Mucosa of rectum (tissue), 2 donors: ENCODE results near the gene HECW1.

ENCODE experiments used
- H3K27ac ChIP-seq, 2 donors: one replicate each; pipeline ENCODE4 v1.7.0; 2013; ENCODE audit warnings: inconsistent platforms in 2 of 2, low read depth in 2 of 2, low read length in 2 of 2
- H3K27me3 ChIP-seq, 2 donors: one replicate each; pipeline ENCODE4 v1.7.0; 2013; ENCODE audit warnings: low read length in 2 of 2; ENCODE audit not compliant: control insufficient read depth in 2 of 2, insufficient read depth in 2 of 2
- H3K36me3 ChIP-seq, 2 donors: one replicate each; pipeline ENCODE4 v1.7.0; 2013; ENCODE audit warnings: low read length in 2 of 2; ENCODE audit not compliant: control insufficient read depth in 2 of 2, insufficient read depth in 2 of 2
- H3K4me1 ChIP-seq, 2 donors: one replicate each; pipeline ENCODE4 v1.7.0; 2013; ENCODE audit warnings: low read length in 2 of 2, mild to moderate bottlenecking in 1 of 2; ENCODE audit not compliant: control insufficient read depth in 2 of 2, insufficient read depth in 2 of 2
- H3K4me3 ChIP-seq, 2 donors: one replicate each; pipeline ENCODE4 v1.7.0; 2013; ENCODE audit warnings: low read length in 2 of 2
- H3K9ac ChIP-seq, 2 donors: one replicate each; pipeline ENCODE4 v1.7.0; 2013; ENCODE audit warnings: low read length in 2 of 2, low read depth in 1 of 2, mild to moderate bottlenecking in 1 of 2
- H3K9me3 ChIP-seq, 2 donors: one replicate each; pipeline ENCODE4 v1.7.0; 2013; ENCODE audit warnings: low read length in 2 of 2; ENCODE audit not compliant: control insufficient read depth in 2 of 2
- donor health status: healthy.
- donor health status: Normal muscosa, but diverticular disease.

The HECW1 gene

GRCh38 chr7:43083106-43083505 is 29.3 kb upstream of the HECW1 start:
- H3K27me3 ChIP-seq: no peaks in the 10 kb centered on the region
- no peak overlapping the region for H3K9ac ChIP-seq

GRCh38 chr7:43085017-43085416 is 27.4 kb upstream of the HECW1 start:
- Histone ChIP-seq H3K36me3 (no peaks in the 10 kb centered on the region), H3K4me3 (no peak overlapping the region), H3K27me3 (no peaks in the 10 kb centered on the region), H3K4me1 (no peaks in the 10 kb centered on the region), H3K9ac (no peak overlapping the region), H3K27ac (no peak overlapping the region), H3K9me3 (no peaks in the 10 kb centered on the region)

More at GRCh38 chr7:43083106-43083505, 29.3 kb upstream of the HECW1 start:
- no peaks in the 10 kb centered on the region for H3K4me1 ChIP-seq
- H3K4me3 ChIP-seq: no peak overlapping the region
- no peak overlapping the region for H3K27ac ChIP-seq
- H3K9me3 ChIP-seq: no peaks in the 10 kb centered on the region
- H3K36me3 ChIP-seq: no peaks in the 10 kb centered on the region

DNA sequence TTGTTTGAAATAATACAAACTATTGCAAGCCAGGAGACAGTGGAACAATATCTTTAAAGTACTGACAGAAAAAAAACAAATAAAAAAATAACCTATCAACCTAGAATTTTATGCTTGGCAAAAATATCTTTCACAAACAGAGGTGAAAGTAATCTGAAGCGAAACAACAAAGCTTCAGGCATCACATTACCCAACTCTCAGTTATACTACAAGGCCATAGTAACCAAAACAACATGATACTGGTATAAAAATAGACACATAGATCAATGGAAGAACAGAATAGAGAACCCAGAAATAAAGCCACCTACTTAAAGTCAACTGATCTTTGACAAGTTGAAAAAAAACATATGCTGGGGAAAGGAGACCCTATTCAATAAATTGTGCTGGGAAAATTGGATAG is 26.5 kb upstream of the HECW1 start:
- Histone ChIP-seq H3K9me3 (no peaks in the 10 kb centered on the region), H3K36me3 (no peaks in the 10 kb centered on the region), H3K27me3 (no peaks in the 10 kb centered on the region), H3K27ac (no peak overlapping the region), H3K4me3 (no peak overlapping the region), H3K4me1 (no peaks in the 10 kb centered on the region), H3K9ac (no peak overlapping the region)

DNA sequence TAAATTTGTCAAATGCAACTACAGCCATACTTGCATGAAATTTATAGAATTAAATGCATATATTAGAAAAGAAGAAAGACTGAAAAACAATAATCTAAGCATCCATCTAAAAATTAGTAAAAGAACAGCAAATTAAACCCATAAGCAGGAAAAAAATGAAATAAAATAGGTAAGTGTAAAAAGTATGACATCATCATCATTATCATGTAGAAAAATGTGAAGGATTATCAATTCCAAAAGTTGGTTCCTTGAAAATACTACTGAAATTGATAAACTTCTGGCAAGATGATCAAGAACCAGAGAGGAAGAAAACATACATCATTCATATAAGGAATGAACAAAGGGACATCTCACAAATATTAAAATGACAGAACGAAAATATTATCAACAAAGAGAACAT is 19.6 kb upstream of the HECW1 start:
- no peak overlapping the region for H3K27ac ChIP-seq
- no peak overlapping the region for H3K9ac ChIP-seq
- no peak overlapping the region for H3K4me3 ChIP-seq
- H3K9me3 ChIP-seq: no peaks in the 10 kb centered on the region
- no peaks in the 10 kb centered on the region for H3K27me3 ChIP-seq
- H3K36me3 ChIP-seq: no peaks in the 10 kb centered on the region
- no peaks in the 10 kb centered on the region for H3K4me1 ChIP-seq

GRCh38 chr7:43096875-43097274 is 15.6 kb upstream of the HECW1 start:
- H3K4me1 ChIP-seq: no peaks in the 10 kb centered on the region
- H3K4me3 ChIP-seq: no peak overlapping the region
- H3K27me3 ChIP-seq: no peaks in the 10 kb centered on the region
- H3K27ac ChIP-seq: no peak overlapping the region
- H3K36me3 ChIP-seq: no peaks in the 10 kb centered on the region
- no peaks in the 10 kb centered on the region for H3K9me3 ChIP-seq
- H3K9ac ChIP-seq: no peak overlapping the region

- Histone ChIP-seq H3K4me3 (no peak overlapping the region), H3K4me1 (no peaks in the 10 kb centered on the region), H3K27ac (no peak overlapping the region), H3K9me3 (no peaks in the 10 kb centered on the region), H3K9ac (no peak overlapping the region), H3K36me3 (no peaks in the 10 kb centered on the region), H3K27me3 (no peaks in the 10 kb centered on the region)
These were observed 12.7 kb upstream of the HECW1 start for GRCh38 chr7:43099750-43100149.

DNA sequence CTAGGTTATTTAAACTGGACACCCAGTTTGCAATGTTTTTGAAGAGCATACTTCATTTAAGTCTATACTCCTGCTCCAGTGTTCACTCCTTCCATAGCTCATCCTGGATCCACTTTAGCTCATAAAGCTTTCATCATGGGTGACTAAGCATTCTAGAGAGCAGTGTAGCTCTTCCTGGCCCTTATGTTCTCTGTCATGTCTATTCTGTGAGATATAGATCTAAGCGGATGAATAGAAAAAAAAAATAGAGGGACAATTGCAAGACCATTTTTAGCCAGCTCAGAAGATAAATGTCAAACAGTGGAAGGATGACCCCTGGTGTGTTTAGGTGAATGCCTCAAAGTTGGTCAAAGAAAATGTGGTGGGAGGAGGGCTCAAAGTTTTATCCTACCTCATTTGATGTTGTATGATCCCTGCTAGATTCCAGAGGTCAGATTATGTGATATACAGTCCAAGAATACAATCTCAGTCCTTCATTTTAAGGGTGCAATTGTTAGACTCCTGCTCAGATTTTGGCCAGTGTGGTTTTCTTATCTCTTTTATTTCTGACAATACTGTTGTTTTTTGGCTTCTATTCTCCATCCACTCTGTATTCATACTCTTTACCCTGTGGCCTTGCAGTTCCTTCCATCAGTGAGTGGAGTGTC is 7.5 kb upstream of the HECW1 start:
- no peaks in the 10 kb centered on the region for H3K9me3 ChIP-seq
- no peak overlapping the region for H3K9ac ChIP-seq
- H3K36me3 ChIP-seq: no peaks in the 10 kb centered on the region
- no peak overlapping the region for H3K4me3 ChIP-seq
- no peaks in the 10 kb centered on the region for H3K4me1 ChIP-seq
- no peak overlapping the region for H3K27ac ChIP-seq
- peaks cover 0 to 4% of the 10 kb centered on the region in 2 donors for H3K27me3 ChIP-seq

DNA sequence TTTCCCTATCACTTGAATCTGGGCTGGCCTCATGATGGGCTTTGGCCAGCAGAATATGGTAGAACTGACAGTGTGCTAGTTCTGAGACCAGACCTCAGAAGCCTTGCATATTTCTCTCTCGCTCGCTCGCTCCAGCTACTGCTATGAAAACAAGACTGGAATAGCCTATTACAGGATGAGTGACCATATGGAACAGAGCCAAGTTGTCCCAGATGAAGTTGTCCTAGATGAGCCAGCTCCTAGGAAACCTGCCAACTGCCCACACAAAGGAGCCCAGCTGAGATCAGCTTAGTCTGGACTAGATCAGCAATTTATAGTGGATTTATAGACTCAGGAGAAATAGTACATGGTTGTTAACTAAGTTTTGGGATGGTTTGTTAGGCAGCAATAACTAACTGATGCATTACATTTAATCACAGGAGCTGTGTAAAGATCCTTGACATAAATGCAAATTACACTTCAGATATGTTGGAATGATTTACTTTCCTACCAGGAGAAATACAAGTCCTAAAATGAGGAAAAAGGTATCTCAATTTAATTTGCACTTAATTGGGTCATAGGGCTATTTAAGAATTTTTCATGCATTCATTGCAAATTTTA is 6.8 kb upstream of the HECW1 start:
- no peaks in the 10 kb centered on the region for H3K36me3 ChIP-seq
- H3K9me3 ChIP-seq: no peaks in the 10 kb centered on the region
- H3K27ac ChIP-seq: no peak overlapping the region
- H3K9ac ChIP-seq: no peak overlapping the region
- no peaks in the 10 kb centered on the region for H3K4me1 ChIP-seq
- H3K4me3 ChIP-seq: no peak overlapping the region
- H3K27me3 ChIP-seq: peaks cover 0 to 4% of the 10 kb centered on the region in 2 donors

DNA sequence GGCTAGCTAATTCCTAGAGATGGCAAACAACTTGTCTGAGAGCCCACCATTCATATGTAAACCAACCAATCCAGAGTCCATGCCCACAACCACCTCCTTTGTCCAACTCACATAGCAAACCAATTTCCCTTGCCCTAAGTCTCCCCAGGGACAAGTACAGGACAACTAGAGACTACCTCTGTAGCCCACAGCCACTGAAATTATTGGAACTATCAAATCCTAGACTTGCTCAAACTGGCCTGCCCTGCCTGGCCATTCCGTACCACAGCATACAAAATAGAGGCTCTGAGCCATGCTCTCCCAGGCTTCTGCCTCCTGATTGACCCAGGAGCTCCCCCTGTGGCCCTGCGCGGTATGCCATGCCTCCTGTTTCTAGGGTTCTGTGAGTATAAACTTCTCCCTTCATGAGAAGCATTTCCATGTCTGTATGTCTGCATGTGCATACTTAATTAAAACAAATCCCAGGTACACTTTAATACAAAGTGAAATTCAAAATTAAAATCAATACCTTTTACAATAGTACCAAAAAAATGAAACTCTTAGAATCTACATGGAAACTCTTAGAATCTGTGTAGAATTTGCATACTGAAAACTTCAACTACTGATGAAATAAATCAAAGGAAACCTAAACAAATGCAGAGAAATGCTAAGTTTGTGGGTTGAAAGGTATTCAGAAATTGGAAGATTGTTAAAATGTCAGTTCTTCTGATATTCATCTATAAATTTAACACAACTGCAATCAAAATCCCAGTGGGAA is 4.0 kb upstream of the HECW1 start:
- Histone ChIP-seq H3K27me3 (peaks cover 9 to 13% of the 10 kb centered on the region in 2 donors), H3K4me1 (no peaks in the 10 kb centered on the region), H3K4me3 (no peak overlapping the region), H3K9ac (no peak overlapping the region), H3K36me3 (no peaks in the 10 kb centered on the region), H3K27ac (no peak overlapping the region), H3K9me3 (no peaks in the 10 kb centered on the region)

DNA sequence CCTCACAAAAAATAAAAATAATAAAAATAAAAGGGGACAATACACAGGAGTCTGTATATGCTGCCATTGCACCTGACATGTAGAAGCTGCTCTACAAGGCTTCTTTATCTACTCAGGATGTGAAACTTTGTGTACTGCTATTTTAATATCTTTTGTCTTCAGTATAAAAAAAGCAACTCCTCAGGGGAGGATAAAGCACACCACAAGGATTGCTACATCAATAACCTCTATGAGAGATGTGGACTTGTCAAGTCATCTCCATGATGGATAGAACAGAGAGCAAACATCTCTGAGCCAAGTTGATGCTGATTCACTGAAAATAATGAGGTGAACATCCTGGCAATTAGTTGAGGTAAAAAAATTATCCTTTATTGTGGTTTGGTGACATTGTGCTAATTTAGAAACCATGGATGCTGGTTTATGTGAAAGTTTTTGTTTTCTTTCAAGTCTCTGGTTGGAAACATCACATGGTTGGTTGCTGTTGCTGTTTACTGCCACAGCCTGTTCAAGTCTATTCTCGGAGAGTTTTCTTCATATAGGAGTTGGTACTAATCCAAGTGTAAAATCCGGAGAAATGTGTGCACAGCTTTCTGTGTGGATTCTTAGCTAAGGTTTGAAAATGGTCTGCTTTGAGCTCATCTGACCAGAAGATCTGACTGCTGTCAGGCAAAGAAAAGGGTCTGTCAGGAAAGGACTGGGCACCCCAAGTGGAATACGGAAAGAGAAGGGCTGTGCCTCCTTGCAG is 1.5 kb upstream of the HECW1 start:
- Histone ChIP-seq H3K27me3 (peaks cover 26 to 27% of the 10 kb centered on the region in 2 donors), H3K4me3 (no peak overlapping the region), H3K27ac (no peak overlapping the region)

More for the DNA sequence above, 1.5 kb upstream of the HECW1 start:
- Histone ChIP-seq H3K36me3 (no peaks in the 10 kb centered on the region), H3K9ac (no peak overlapping the region), H3K4me1 (peaks cover 0 to 2% of the 10 kb centered on the region in 2 donors), H3K9me3 (no peaks in the 10 kb centered on the region)
